NOMO-1 (cell line): ENCODE data around the gene NAP1L4.

Experiments
- DNase-seq, 2 experiments: peaks; one replicate each; lab custom pipeline; 2025; ENCODE audit not compliant: unreplicated experiment in 2 of 2; lab: John Stamatoyannopoulos, UW

Gene NAP1L4

DNA sequence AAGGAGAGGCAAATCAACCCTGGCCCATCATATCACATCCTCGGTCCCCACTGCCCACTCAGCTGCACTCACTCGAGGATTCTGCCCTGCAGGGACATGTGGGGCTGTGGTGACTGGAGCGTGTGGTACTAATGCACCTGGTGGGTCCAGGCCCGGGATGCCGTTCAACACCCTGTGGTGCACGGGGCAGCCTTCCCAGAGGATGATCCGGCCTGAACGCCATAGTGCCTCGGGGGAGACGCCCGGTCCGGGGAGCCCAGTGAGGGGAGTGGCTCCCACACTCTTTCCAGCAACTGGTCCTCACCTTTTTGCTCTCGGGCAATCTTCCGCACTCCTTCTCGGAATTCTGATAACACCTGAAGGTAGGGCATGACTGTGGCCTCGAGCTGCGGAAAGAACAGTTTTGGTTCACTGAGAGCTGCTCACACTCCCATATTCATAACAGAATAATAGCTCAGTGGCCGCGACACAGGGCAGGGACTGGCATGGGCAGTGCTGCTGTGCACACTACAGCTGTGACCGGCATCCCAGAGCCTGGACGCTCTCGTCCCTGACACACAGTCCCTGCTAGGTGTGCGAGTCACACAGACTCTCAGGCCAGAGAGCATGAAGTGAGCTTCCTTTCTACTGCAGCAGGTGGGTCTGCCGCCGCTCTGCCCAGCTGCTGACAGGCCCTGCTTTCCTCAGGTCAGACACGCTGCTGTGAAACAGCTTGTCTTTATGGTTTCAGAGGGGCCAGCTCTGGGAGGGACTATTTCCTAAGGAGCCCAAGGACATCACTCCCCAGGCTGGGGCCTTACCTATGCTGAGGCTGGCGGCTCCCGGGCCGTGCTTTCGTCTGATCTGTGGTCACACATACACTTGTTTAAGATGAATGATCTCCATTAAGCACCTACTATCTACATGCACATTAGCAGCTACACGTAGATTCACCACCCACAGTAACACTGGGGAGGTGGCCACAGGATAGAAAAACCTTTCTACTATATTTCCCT, 20.1 kb upstream of the NAP1L4 start:
- DNase-seq, result no peak

GRCh38 chr11:3010521-3011275, 18.6 kb upstream of the NAP1L4 start:
- DNase-seq, result no peak

DNA sequence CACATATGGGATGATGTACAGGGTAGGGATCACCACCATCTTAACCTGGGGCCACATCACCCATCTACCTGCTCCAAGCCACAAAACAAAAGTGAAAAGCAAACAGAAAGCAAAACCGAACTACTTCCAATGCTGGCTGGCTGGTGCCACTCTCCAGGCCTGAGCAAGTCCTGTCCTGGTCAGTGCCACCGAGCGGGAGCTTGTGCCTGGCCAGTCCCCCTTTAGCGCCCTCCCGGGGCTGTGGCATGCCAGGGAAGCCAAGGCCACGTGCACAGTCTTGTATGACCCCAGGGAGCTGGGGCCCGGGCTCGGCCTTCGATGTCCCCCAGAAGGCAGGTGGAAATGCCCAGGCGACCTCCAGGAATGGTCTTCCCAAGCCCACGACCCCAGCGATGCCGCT, 17.9 kb upstream of the NAP1L4 start:
- DNase-seq, result no peak

DNA sequence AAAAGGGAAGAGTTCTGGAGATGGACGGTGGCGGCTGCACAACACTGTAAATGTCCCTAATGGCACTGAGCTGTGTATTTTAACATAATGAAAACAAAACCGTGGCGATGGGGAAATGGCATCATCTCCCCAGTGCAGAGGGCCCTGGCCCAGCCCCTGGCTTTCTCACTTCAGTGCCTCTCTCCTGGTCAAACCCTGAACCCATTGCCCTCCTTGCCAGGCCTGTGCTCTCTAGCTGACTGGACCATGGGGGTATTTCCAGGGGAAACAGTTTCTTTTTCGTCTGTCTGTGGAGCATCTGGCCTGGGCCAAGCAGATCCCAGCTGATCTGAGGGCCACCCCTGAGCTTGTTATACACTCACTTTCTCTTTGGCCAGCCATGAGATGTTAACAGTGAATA, 17.4 kb upstream of the NAP1L4 start:
- DNase-seq, result no peak

DNA sequence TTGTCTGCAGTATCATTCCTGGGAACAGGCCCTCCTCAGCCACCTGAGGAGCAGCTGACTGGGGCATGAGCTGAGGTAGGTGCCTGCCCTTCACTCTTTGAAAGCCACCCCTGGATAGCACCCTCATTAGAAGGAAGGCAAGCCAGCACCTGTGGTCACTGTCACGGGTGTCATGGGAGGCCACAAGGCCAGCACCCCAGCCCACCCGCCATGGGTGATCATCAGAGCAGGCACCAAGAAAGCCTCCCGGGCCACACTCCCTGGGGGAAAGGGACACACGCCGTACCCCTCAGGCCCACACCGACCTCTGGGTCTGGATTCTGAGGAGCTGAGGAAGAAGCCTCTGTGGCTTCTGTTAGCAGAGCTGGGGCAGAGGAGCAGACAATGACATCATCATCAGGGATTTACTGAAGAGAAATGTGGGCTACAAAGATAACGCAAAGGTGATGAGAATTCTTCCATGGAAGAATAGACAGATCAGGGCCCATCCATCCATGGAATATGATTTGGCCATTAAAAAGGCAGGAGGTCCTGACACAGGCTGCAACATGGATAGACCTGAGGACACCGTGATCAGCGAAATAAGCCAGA, 16.7 kb upstream of the NAP1L4 start:
- DNase-seq, result no peak

GRCh38 chr11:3007404-3008010, 15.4 kb upstream of the NAP1L4 start:
- no peak for DNase-seq

DNA sequence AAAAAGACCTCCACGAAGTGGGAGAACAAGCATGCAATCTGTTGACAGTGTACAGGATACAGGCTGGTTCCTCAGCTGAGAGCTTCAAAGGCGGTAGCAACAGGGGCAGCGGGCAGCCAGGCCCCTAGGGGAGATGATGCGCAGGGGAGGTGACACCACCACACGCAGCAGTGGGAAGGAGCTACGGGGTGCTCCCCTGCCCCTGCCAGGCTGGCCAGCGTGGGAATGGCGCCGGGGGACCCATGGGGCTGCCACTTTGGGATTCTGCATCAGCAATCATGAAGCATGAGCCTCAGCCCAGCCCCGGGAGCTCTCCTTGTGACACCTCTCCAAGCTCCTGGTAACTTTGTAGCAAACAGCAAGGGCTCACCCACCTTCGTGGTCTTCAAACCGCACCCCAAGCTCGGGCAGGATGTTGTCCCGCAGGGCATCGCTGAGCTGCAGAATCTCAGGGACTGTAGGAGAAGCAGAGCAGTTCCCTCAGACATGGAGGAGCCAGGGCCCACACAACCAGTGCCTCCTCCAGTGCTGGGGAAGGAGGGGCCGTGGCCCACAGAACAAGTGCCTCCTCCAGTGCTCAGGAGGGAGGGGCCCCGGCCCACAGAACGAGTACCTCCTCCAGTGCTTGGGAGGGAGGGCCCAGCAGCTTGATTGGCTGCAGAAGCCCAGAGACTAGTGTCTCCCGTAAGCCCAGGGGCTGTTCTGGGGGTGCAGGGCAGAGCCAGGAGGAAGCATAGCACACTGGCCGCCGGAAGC, 14.6 kb upstream of the NAP1L4 start:
- DNase-seq, result no peak

DNA sequence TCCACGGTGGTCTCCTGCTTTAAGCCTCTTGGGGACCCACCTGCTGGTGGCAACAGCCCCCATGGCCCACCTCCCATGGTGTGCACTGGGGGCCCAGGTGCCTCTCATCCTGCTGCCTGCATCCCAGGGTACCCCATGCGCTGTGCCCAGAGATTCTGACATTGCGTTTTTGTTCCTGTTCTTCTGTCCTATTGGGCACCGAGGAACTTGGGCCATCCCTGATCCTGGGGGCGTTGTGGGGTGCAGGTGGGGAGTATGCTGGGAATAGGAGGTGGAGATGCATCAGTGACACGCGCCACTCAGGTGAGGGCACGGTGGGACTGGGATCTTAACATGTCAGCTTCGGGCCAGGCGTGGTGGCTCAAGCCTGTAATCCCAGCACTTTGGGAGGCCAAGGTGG, 12.4 kb upstream of the NAP1L4 start:
- no peak for DNase-seq

- DNase-seq, result no peak
These were observed 11.5 kb upstream of the NAP1L4 start for GRCh38 chr11:3003396-3004231.

GRCh38 chr11:3002871-3003270, 10.7 kb upstream of the NAP1L4 start:
- no peak for DNase-seq

- DNase-seq, result peak in 1 of 2 experiments; percentile 13
These were observed 10.3 kb upstream of the NAP1L4 start for GRCh38 chr11:3002351-3002861.

DNA sequence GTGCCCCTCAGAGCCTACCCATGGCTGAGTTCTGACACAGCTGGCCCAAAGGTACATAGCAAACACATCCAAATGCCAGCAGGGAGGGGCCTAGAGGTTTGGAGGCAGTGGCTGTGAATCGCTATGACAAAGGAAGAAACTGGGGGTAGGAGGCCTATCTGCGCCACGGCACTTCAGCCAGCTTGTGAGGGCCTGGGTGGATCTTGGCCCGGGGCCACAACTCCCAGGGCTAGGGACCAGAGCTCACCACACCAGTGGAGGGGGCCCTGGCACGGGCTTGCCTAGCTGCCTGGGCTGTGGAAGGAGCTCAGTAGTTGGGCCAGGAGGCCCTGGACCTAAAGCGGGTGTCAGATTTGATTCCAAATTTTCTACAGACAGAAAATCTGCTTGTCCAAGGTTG, 9.4 kb upstream of the NAP1L4 start:
- no peak for DNase-seq

DNA sequence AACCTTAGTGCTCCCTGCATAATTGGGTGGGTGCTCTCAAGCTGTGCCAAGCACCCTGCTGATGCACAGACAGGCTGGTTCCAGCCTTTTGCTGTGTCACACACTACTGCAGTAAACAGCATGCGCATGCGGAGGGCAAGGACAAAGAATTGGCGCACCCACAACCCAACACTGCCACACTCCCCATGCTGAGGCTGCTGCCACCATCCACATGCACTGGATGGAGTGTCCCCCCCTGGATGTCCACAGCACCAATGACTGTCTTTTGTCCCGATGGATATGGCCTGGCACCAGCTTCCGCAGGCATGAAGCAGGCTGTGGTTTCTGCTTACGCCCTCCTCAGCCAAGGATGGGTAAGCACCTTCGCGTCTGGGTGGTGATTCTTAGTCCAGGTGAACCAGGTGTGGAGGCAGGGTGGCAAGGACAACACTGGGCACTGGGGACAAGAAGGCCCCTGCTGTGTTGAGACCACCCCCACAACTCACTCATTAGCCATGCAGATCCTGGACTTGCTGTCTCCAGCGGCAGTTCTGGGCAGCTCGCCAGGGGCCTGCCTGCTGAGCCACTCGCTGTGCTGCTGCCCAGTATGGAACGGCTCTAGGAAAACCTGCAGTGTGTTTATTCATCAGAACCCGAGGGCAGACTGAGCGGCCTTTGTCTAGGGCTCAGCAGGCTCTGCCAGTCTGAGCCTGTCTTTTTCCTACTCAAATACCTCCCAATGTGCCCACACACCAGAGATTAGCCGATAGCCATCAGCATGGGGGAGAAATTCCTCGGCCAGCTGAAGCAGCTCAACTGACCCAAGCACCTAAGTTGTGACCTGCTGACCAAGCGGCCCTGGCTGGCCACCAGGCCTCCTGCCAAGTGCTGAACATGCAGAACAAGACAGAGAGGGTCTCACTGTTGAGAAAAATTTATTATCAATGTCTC, 8.2 kb upstream of the NAP1L4 start:
- DNase-seq, result no peak

GRCh38 chr11:2999464-2999998, 7.4 kb upstream of the NAP1L4 start:
- DNase-seq, result no peak

DNA sequence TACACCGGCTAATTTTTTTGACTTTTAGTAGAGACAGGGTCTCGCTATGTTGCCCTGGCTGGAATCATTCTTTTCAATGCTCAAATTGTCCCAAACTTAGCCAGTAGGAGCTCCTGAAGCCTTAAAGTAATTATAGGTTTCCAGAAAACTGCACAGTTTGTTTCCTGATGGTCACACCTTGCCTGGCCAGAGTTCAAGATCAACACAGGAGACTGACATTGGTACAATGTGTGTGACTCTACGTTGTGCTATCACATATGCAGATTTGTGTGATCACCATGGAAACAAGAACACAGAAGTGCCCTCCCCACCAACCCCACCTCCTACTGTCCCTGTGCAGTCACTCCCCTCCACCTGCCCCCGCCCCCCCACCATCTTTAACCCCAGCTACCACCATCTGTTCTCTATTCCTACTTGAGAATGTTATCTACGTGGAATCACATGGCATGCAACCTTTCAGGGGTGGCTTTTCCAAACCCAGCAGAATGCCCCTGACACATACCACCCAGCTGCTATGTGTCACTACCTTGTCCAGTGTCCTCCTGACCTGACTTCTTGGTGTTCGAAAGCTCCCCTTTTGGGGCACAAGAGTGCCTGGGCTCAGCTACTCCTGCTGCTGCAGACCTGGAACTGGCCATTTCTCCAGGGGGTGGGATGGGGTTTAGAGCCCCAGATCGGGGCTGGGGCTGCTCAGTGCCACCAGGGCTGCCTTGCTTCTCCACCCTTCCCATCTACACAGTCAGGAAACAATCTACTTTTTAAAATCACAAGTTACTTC, 6.1 kb upstream of the NAP1L4 start:
- no peak for DNase-seq

GRCh38 chr11:2997406-2997805, 5.3 kb upstream of the NAP1L4 start:
- no peak for DNase-seq

DNA sequence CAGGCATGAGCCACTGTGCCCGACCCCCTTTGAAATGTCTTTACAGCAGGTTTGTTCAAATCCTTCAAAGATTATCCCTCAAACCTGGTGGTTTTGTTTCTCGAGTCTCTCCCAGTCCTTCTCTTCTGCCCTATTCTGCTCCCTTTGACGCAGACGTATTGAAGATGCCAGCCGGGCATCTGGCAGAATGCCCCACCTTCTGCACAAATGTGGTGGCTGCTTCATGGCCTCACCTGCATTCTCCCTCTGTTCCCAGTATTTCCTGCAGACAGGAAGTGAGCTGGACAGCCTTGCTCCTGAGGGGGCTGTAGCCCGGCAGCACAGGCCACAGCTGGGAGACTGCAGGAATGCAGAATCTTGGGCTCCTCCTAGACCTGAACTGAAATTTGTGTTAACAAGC, 4.8 kb upstream of the NAP1L4 start:
- DNase-seq, result no peak
